ENCODE results near the gene DIPK2A. TPM values are rescaled to one million over a fixed set of nuclear protein-coding genes. Genes with fewer than 3 reads are reported as not detected.

The DIPK2A gene
- total and polyA plus RNA-seq, 2 donors (not counting 3 experiments of a cell fraction or from before 2014, with no cell fraction given): 18.9 to 43.0 TPM

DNA sequence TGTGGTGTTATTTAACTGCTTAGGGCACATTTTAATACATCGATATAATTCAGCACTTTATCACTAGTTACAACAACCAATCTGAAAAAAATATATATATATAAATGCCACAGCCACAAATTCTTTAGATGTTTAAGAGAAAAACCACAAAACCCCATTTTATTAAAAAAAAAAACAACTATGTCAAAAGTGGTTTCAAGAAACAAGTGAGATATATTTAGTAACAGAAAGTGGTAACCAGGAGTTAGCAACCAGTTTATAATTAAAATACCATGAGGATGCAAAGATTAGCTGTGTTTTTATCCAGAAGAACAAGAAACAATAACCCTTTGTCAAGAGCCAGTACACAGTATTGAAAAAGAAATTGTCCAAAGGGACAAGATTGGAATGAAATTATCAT lies 14.8 kb upstream of the DIPK2A start:
- intact Hi-C loops (cut with micrococcal nuclease) (no loop called here), dilution Hi-C loops (cut with MboI; ENCODE audit: extremely low pct_ligation_motif_present, low sequenced_read_pairs) (no loop called here)
- H3K4me2 ChIP-seq (ENCODE audit: insufficient read depth, low read length): no peak overlapping the region
- H3K27ac ChIP-seq (ENCODE audit: insufficient read depth, low read depth, low read length): no peak overlapping the region
- H2AFZ ChIP-seq (ENCODE audit: low read depth, low read length): no peak overlapping the region
- H3K27me3 ChIP-seq (ENCODE audit: control insufficient read depth in 2 of 2, insufficient read depth in 2 of 2, low read length in 2 of 2): no peaks in the 10 kb centered on the region
- POLR2A ChIA-PET: no interaction called here
- no peaks in the 10 kb centered on the region for H3K4me1 ChIP-seq (ENCODE audit: control insufficient read depth, extremely low read depth, insufficient read depth, low read length)
- H3K9ac ChIP-seq (replicated peaks; ENCODE audit: extremely low read depth, insufficient read depth, low read length): no peak overlapping the region
- no TSS peak for BruUV-seq (replicated peaks)
- CTCF ChIA-PET: interaction anchor here (0.6 kb wide), 1 partner anchor 1820 kb away, joined by 3 read pairs; no protein-coding TSS in a partner anchor
- H3K36me3 ChIP-seq (ENCODE audit: control insufficient read depth in 2 of 2, extremely low read depth in 1 of 2, insufficient read depth in 2 of 2, low read length in 2 of 2): no peaks in the 10 kb centered on the region
- H3K4me3 ChIP-seq (replicated peaks in 1 of 3; ENCODE audit: insufficient read depth in 1 of 3, low read depth in 1 of 3, low read length in 3 of 3): no peak overlapping the region
- no peak for TF ChIP-seq JUN (IDR thresholded peaks at IDR 0.05; ENCODE audit: borderline replicate concordance, insufficient read depth, insufficient read length, low read depth)
- TF ChIP-seq, protein P1, sequence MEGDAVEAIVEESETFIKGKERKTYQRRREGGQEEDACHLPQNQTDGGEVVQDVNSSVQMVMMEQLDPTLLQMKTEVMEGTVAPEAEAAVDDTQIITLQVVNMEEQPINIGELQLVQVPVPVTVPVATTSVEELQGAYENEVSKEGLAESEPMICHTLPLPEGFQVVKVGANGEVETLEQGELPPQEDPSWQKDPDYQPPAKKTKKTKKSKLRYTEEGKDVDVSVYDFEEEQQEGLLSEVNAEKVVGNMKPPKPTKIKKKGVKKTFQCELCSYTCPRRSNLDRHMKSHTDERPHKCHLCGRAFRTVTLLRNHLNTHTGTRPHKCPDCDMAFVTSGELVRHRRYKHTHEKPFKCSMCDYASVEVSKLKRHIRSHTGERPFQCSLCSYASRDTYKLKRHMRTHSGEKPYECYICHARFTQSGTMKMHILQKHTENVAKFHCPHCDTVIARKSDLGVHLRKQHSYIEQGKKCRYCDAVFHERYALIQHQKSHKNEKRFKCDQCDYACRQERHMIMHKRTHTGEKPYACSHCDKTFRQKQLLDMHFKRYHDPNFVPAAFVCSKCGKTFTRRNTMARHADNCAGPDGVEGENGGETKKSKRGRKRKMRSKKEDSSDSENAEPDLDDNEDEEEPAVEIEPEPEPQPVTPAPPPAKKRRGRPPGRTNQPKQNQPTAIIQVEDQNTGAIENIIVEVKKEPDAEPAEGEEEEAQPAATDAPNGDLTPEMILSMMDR (IDR thresholded peaks at IDR 0.05; ENCODE audit: extremely low read depth in 1 of 2, insufficient read depth in 1 of 2, low read depth in 1 of 2, low read length in 2 of 2): no peak
- H4K20me1 ChIP-seq (replicated peaks; ENCODE audit: control insufficient read depth, extremely low read depth, insufficient read depth, low read length): no peaks in the 10 kb centered on the region
- H3K9me1 ChIP-seq (replicated peaks; ENCODE audit: control insufficient read depth, extremely low read depth, insufficient read depth, low read length): no peaks in the 10 kb centered on the region
- no peak for FAIRE-seq
- no peaks in the 10 kb centered on the region for H3K79me2 ChIP-seq (ENCODE audit: control insufficient read depth, insufficient read depth, low read length)
- DNase-seq (ENCODE audit: low read depth, low spot score): no peak
- H3K9me3 ChIP-seq (replicated peaks; ENCODE audit: control insufficient read depth, insufficient read depth, low read length): no peaks in the 10 kb centered on the region

GRCh38 chr3:143957453-143957852 lies 14.2 kb upstream of the DIPK2A start:
- intact Hi-C loops (cut with micrococcal nuclease): no loop called here
- Histone ChIP-seq H3K4me1 (ENCODE audit: control insufficient read depth, extremely low read depth, insufficient read depth, low read length) (no peaks in the 10 kb centered on the region), H2AFZ (ENCODE audit: low read depth, low read length) (no peak overlapping the region), H3K79me2 (ENCODE audit: control insufficient read depth, insufficient read depth, low read length) (no peaks in the 10 kb centered on the region), H3K4me3 (replicated peaks in 1 of 3; ENCODE audit: insufficient read depth in 1 of 3, low read depth in 1 of 3, low read length in 3 of 3) (no peak overlapping the region), H3K9me1 (replicated peaks; ENCODE audit: control insufficient read depth, extremely low read depth, insufficient read depth, low read length) (no peaks in the 10 kb centered on the region), H3K4me2 (ENCODE audit: insufficient read depth, low read length) (no peak overlapping the region), H3K36me3 (ENCODE audit: control insufficient read depth in 2 of 2, extremely low read depth in 1 of 2, insufficient read depth in 2 of 2, low read length in 2 of 2) (no peaks in the 10 kb centered on the region), H3K27me3 (ENCODE audit: control insufficient read depth in 2 of 2, insufficient read depth in 2 of 2, low read length in 2 of 2) (no peaks in the 10 kb centered on the region), H4K20me1 (replicated peaks; ENCODE audit: control insufficient read depth, extremely low read depth, insufficient read depth, low read length) (no peaks in the 10 kb centered on the region), H3K27ac (ENCODE audit: insufficient read depth, low read depth, low read length) (no peak overlapping the region), H3K9me3 (replicated peaks; ENCODE audit: control insufficient read depth, insufficient read depth, low read length) (no peaks in the 10 kb centered on the region), H3K9ac (replicated peaks; ENCODE audit: extremely low read depth, insufficient read depth, low read length) (no peak overlapping the region)
- dilution Hi-C loops (cut with MboI; ENCODE audit: extremely low pct_ligation_motif_present, low sequenced_read_pairs): no loop called here
- FAIRE-seq (no peak), DNase-seq (ENCODE audit: low read depth, low spot score) (no peak)
- BruUV-seq (replicated peaks): no TSS peak
- TF ChIP-seq EZH2 (IDR thresholded peaks at IDR 0.05; ENCODE audit: borderline replicate concordance, low read depth, low read length, severe bottlenecking) (no peak), MYC (IDR thresholded peaks at IDR 0.05; ENCODE audit: low read depth, low read length) (no peak), POLR2A (IDR thresholded peaks at IDR 0.05; ENCODE audit: low read depth, low read length) (no peak), JUN (IDR thresholded peaks at IDR 0.05; ENCODE audit: borderline replicate concordance, insufficient read depth, insufficient read length, low read depth) (no peak), GATA2 (IDR thresholded peaks at IDR 0.05; ENCODE audit: insufficient read depth, insufficient read length, low read depth, low read length) (no peak), FOS (IDR thresholded peaks at IDR 0.05; ENCODE audit: borderline replicate concordance, insufficient read depth, low read length) (no peak), POLR2AphosphoS5 (IDR thresholded peaks at IDR 0.05; ENCODE audit: insufficient read depth, low read depth, low read length) (no peak)
- TF ChIP-seq, protein P2, sequence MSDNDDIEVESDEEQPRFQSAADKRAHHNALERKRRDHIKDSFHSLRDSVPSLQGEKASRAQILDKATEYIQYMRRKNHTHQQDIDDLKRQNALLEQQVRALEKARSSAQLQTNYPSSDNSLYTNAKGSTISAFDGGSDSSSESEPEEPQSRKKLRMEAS (IDR thresholded peaks at IDR 0.05; ENCODE audit: insufficient read depth, insufficient read length): no peak
- TF ChIP-seq, protein P1 (IDR thresholded peaks at IDR 0.05; ENCODE audit: extremely low read depth in 1 of 2, insufficient read depth in 1 of 2, low read depth in 1 of 2, low read length in 2 of 2): no peak
- ChIA-PET POLR2A (no interaction called here), CTCF (interaction anchor here (0.6 kb wide), 1 partner anchor 1819 kb away, joined by 3 read pairs; no protein-coding TSS in a partner anchor)
